ENCODE results near the gene DNAAF1. TPM values are rescaled to one million over a fixed set of nuclear protein-coding genes. Genes with fewer than 3 reads are reported as not detected.

Gene DNAAF1
- polyA plus RNA-seq, 1 donor (not counting 4 experiments of a cell fraction or from before 2014, with no cell fraction given): 0.01 TPM

- no peak for DNase-seq (ENCODE audit: low read depth, low spot score)
- Histone ChIP-seq H3K9me1 (ENCODE audit: control insufficient read depth, extremely low read depth, insufficient read depth, low read length) (no peaks in the 10 kb centered on the region), H2AFZ (ENCODE audit: control insufficient read depth, low read length) (no peak overlapping the region), H3K27me3 (ENCODE audit: control insufficient read depth, extremely low read depth, insufficient read depth, low read length) (no peaks in the 10 kb centered on the region), H3K4me2 (ENCODE audit: control insufficient read depth, extremely low read depth, insufficient read depth, low read depth, low read length) (no peak overlapping the region), H3K27ac (ENCODE audit: control insufficient read depth, insufficient read depth, low read length) (no peak overlapping the region), H3K4me3 (ENCODE audit: control insufficient read depth in 2 of 3, extremely low read depth in 1 of 3, insufficient read depth in 2 of 3, low read depth in 1 of 3, low read length in 3 of 3) (no peak overlapping the region), H3K4me1 (ENCODE audit: control insufficient read depth, extremely low read depth, insufficient read depth, low read length) (peaks cover 23% of the 10 kb centered on the region), H3K79me2 (ENCODE audit: control insufficient read depth, insufficient read depth, low read length) (peaks cover 23% of the 10 kb centered on the region), H3K36me3 (ENCODE audit: control insufficient read depth in 2 of 2, extremely low read depth in 1 of 2, insufficient read depth in 2 of 2, low read length in 2 of 2) (peaks cover 15 to 26% of the 10 kb centered on the region in 2 experiments), H3K9me3 (ENCODE audit: control insufficient read depth, low read depth, low read length) (no peaks in the 10 kb centered on the region), H4K20me1 (ENCODE audit: control insufficient read depth, extremely low read depth, insufficient read depth, low read length) (peaks cover 2% of the 10 kb centered on the region), H3K9ac (ENCODE audit: control insufficient read depth, extremely low read depth, insufficient read depth, low read length) (no peak overlapping the region)
- TF ChIP-seq, protein P1, sequence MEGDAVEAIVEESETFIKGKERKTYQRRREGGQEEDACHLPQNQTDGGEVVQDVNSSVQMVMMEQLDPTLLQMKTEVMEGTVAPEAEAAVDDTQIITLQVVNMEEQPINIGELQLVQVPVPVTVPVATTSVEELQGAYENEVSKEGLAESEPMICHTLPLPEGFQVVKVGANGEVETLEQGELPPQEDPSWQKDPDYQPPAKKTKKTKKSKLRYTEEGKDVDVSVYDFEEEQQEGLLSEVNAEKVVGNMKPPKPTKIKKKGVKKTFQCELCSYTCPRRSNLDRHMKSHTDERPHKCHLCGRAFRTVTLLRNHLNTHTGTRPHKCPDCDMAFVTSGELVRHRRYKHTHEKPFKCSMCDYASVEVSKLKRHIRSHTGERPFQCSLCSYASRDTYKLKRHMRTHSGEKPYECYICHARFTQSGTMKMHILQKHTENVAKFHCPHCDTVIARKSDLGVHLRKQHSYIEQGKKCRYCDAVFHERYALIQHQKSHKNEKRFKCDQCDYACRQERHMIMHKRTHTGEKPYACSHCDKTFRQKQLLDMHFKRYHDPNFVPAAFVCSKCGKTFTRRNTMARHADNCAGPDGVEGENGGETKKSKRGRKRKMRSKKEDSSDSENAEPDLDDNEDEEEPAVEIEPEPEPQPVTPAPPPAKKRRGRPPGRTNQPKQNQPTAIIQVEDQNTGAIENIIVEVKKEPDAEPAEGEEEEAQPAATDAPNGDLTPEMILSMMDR (optimal IDR thresholded peaks at IDR 0.05 in 1 of 3, IDR thresholded peaks at IDR 0.05 in 1 of 3, conservative IDR thresholded peaks at IDR 0.05 in 1 of 3; ENCODE audit: extremely low read depth in 1 of 3, insufficient read depth in 2 of 3, low read length in 3 of 3): no peak
- no peak for TF ChIP-seq EZH2 (IDR thresholded peaks at IDR 0.05; ENCODE audit: low read length)
- dilution Hi-C loops (cut with MboI; ENCODE audit: extremely low pct_ligation_motif_present, low sequenced_read_pairs): no loop called here
- no peak for FAIRE-seq
These were observed 35.5 kb downstream of the DNAAF1 start for GRCh38 chr16:84180519-84181140.

- peaks cover 15 to 26% of the 10 kb centered on the region in 2 experiments for H3K36me3 ChIP-seq (ENCODE audit: control insufficient read depth in 2 of 2, extremely low read depth in 1 of 2, insufficient read depth in 2 of 2, low read length in 2 of 2)
- no peaks in the 10 kb centered on the region for H3K9me1 ChIP-seq (ENCODE audit: control insufficient read depth, extremely low read depth, insufficient read depth, low read length)
- peaks cover 22% of the 10 kb centered on the region for H3K4me1 ChIP-seq (ENCODE audit: control insufficient read depth, extremely low read depth, insufficient read depth, low read length)
These were observed 36.2 kb downstream of the DNAAF1 start for GRCh38 chr16:84181144-84181915.

More at GRCh38 chr16:84181144-84181915, 36.2 kb downstream of the DNAAF1 start:
- Histone ChIP-seq H3K79me2 (ENCODE audit: control insufficient read depth, insufficient read depth, low read length) (peaks cover 30% of the 10 kb centered on the region), H3K4me3 (ENCODE audit: control insufficient read depth in 2 of 3, extremely low read depth in 1 of 3, insufficient read depth in 2 of 3, low read depth in 1 of 3, low read length in 3 of 3) (no peak overlapping the region), H2AFZ (ENCODE audit: control insufficient read depth, low read length) (no peak overlapping the region), H3K9me3 (ENCODE audit: control insufficient read depth, low read depth, low read length) (no peaks in the 10 kb centered on the region), H3K27me3 (ENCODE audit: control insufficient read depth, extremely low read depth, insufficient read depth, low read length) (no peaks in the 10 kb centered on the region), H3K9ac (ENCODE audit: control insufficient read depth, extremely low read depth, insufficient read depth, low read length) (no peak overlapping the region), H3K27ac (ENCODE audit: control insufficient read depth, insufficient read depth, low read length) (no peak overlapping the region), H4K20me1 (ENCODE audit: control insufficient read depth, extremely low read depth, insufficient read depth, low read length) (peaks cover 2% of the 10 kb centered on the region), H3K4me2 (ENCODE audit: control insufficient read depth, extremely low read depth, insufficient read depth, low read depth, low read length) (no peak overlapping the region)
- FAIRE-seq (no peak), DNase-seq (ENCODE audit: low read depth, low spot score) (no peak)
- TF ChIP-seq, protein P1 (optimal IDR thresholded peaks at IDR 0.05 in 1 of 3, IDR thresholded peaks at IDR 0.05 in 1 of 3, conservative IDR thresholded peaks at IDR 0.05 in 1 of 3; ENCODE audit: extremely low read depth in 1 of 3, insufficient read depth in 2 of 3, low read length in 3 of 3): no peak
- TF ChIP-seq EZH2 (IDR thresholded peaks at IDR 0.05; ENCODE audit: low read length): no peak
- dilution Hi-C loops (cut with MboI; ENCODE audit: extremely low pct_ligation_motif_present, low sequenced_read_pairs): no loop called here

All from keratinocyte (primary cell).